Lower leg skin (tissue), 3 donors: Measurements from ENCODE around the gene LPCAT4.

Experiments
- POLR2A ChIP-seq, 2 donors: fragments of 450-650 bp; IDR thresholded peaks; one replicate each; pipeline ENCODE4 v1.6.1; 2016 to 2017; ENCODE audit warnings: antibody characterized with exemption in 2 of 2, mild to moderate bottlenecking in 1 of 2, moderate library complexity in 1 of 2
- TF ChIP-seq, protein P1 (sequence below), 3 donors: fragments of 450-650 bp; IDR thresholded peaks; one replicate each; pipeline ENCODE4 v1.5.1; 2016; ENCODE audit warnings: antibody characterized with exemption in 3 of 3, mild to moderate bottlenecking in 3 of 3, moderate library complexity in 2 of 3

DNA sequence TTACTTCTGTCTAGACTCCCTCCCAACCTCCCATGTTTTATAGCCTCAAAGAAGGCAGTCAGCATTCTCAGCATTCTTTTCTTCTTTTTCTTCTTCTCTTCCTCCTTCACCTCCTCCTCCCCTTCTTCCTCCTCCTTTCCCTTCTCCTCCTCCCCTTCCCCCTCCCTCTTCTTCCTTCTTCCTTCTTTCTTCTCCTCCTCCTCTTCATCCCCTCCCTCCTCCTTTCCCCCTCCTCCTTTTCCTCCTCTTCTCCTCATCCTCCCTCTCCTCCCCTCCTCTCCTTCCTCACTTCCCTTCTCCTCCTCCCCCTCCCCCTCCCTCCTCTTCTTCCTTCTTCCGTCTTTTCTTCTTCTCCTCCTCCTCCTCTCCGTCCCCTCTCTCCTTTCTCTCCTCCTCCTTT lies 3.6 kb upstream of the LPCAT4 start:
- TF ChIP-seq, protein P1, sequence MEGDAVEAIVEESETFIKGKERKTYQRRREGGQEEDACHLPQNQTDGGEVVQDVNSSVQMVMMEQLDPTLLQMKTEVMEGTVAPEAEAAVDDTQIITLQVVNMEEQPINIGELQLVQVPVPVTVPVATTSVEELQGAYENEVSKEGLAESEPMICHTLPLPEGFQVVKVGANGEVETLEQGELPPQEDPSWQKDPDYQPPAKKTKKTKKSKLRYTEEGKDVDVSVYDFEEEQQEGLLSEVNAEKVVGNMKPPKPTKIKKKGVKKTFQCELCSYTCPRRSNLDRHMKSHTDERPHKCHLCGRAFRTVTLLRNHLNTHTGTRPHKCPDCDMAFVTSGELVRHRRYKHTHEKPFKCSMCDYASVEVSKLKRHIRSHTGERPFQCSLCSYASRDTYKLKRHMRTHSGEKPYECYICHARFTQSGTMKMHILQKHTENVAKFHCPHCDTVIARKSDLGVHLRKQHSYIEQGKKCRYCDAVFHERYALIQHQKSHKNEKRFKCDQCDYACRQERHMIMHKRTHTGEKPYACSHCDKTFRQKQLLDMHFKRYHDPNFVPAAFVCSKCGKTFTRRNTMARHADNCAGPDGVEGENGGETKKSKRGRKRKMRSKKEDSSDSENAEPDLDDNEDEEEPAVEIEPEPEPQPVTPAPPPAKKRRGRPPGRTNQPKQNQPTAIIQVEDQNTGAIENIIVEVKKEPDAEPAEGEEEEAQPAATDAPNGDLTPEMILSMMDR (IDR thresholded peaks at IDR 0.05), result no peak
- TF ChIP-seq POLR2A (IDR thresholded peaks at IDR 0.05), result no peak
